HG02840 (cell line): ENCODE data around the gene ANTXR1.

ENCODE experiments used
- ATAC-seq: cut with Tn5 transposase; IDR thresholded peaks from one replicate; pipeline ENCODE4 v1.9.1; 2021; ENCODE audit warnings: mild to moderate bottlenecking, moderate library complexity, moderate number of reproducible peaks; ENCODE audit not compliant: unreplicated experiment, low FRiP score

ANTXR1 gene

GRCh38 chr2:69124343-69124742, 111.4 kb downstream of the ANTXR1 start:
- ATAC-seq, result no peak

GRCh38 chr2:69125816-69126215, 112.8 kb downstream of the ANTXR1 start:
- no peak for ATAC-seq

GRCh38 chr2:69126341-69126740, 113.4 kb downstream of the ANTXR1 start:
- no peak for ATAC-seq

- ATAC-seq, result no peak
These were observed 118.5 kb downstream of the ANTXR1 start for GRCh38 chr2:69131452-69131851.

GRCh38 chr2:69131983-69132675, 119.2 kb downstream of the ANTXR1 start:
- ATAC-seq, result no peak

GRCh38 chr2:69132960-69133590, 120.1 kb downstream of the ANTXR1 start:
- no peak for ATAC-seq

GRCh38 chr2:69133898-69134297, 120.9 kb downstream of the ANTXR1 start:
- no peak for ATAC-seq

- no peak for ATAC-seq
These were observed 121.4 kb downstream of the ANTXR1 start for GRCh38 chr2:69134306-69134945.

GRCh38 chr2:69138247-69138772, 125.3 kb downstream of the ANTXR1 start:
- no peak for ATAC-seq

- no peak for ATAC-seq
These were observed 125.9 kb downstream of the ANTXR1 start for GRCh38 chr2:69138793-69139459.

- no peak for ATAC-seq
These were observed 127.0 kb downstream of the ANTXR1 start for GRCh38 chr2:69139778-69140670.

GRCh38 chr2:69141061-69141460, 128.1 kb downstream of the ANTXR1 start:
- ATAC-seq, result no peak

- ATAC-seq, result no peak
These were observed 130.9 kb downstream of the ANTXR1 start for GRCh38 chr2:69143748-69144360.

GRCh38 chr2:69145204-69145603, 132.2 kb downstream of the ANTXR1 start:
- no peak for ATAC-seq

GRCh38 chr2:69147841-69148533, 135.0 kb downstream of the ANTXR1 start:
- no peak for ATAC-seq

- no peak for ATAC-seq
These were observed 136.7 kb downstream of the ANTXR1 start for GRCh38 chr2:69149631-69150215.

- ATAC-seq, result no peak
These were observed 139.0 kb downstream of the ANTXR1 start for GRCh38 chr2:69151931-69152330.

GRCh38 chr2:69152847-69153583, 140.0 kb downstream of the ANTXR1 start:
- no peak for ATAC-seq
